Mammary epithelial cell (primary cell): ENCODE measurements around the gene GAMT.

Source experiments
- EZH2 ChIP-seq: IDR thresholded peaks from 2 replicates; pipeline ENCODE4 v1.6.1; 2012; ENCODE audit warnings: low read length, inconsistent platforms, borderline replicate concordance
- TF ChIP-seq, protein P1 (sequence below), 2 donors: IDR thresholded peaks in 1 of 2; conservative IDR thresholded peaks in 1 of 2; 2 replicates each; pipeline ENCODE4 v1.5.1; 2011 to 2012; ENCODE audit warnings: inconsistent platforms in 2 of 2, low read length in 2 of 2, mild to moderate bottlenecking in 2 of 2, control low read depth in 1 of 2, low read depth in 1 of 2; ENCODE audit not compliant: insufficient read depth in 1 of 2; ENCODE audit errors: extremely low read depth in 1 of 2

DNA sequence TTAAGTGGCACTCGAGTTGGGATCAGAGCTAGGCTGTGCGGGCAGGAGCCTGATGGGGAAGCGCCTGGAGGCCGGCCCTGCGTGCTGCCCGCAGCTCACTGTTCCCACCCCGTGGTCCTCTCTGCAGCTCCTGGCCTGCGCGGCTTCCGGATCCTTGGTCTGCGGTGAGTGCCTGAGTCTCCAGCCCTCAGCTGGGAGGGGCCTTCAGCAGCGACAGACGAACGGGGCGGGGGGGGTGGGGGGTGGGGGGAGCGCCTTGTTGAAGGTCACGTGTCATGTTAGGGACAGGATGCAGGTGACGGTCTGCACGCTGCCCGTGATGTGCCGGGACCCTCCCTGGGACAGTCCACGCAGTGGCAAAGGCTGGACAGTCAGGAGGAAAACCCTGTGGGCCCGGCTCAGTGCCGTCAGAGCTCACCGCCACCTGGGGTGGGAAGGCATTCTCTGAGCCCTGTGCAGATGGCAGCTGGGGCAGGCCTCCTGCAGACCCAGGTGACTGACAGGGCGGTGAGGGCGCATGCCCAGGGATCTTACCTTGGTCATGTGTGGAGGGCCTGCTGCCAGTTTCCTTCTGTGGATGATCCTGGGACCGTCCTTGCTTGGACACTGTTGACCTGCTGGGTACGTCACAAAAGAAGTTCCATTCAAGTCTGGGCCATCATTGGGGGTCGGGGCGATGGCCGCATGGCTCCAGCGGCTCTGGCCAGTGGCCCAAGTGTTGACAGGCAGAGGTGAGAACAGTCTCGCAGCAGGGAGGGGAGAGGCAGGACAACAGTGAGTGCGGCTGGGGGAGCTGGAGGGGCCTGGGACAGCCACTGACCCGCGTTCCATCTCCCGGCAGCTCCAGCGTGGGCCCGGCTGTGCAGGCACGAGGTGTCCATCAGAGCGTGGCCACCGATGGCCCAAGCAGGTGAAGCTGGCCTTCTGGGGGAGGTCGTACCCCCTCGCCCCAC, 13.4 kb downstream of the GAMT start:
- TF ChIP-seq, protein P1, sequence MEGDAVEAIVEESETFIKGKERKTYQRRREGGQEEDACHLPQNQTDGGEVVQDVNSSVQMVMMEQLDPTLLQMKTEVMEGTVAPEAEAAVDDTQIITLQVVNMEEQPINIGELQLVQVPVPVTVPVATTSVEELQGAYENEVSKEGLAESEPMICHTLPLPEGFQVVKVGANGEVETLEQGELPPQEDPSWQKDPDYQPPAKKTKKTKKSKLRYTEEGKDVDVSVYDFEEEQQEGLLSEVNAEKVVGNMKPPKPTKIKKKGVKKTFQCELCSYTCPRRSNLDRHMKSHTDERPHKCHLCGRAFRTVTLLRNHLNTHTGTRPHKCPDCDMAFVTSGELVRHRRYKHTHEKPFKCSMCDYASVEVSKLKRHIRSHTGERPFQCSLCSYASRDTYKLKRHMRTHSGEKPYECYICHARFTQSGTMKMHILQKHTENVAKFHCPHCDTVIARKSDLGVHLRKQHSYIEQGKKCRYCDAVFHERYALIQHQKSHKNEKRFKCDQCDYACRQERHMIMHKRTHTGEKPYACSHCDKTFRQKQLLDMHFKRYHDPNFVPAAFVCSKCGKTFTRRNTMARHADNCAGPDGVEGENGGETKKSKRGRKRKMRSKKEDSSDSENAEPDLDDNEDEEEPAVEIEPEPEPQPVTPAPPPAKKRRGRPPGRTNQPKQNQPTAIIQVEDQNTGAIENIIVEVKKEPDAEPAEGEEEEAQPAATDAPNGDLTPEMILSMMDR (conservative IDR thresholded peaks at IDR 0.05 in 1 of 2, IDR thresholded peaks at IDR 0.05 in 1 of 2; ENCODE audit: extremely low read depth in 1 of 2, insufficient read depth in 1 of 2, low read depth in 1 of 2, low read length in 2 of 2) = no peak
- TF ChIP-seq EZH2 = no peak
